MM.1S (cell line): Measurements from ENCODE around the gene ANKRD26.

Experiments
- EZH2 ChIP-seq: fragments of 300-600 bp; sonication (generic); optimal IDR thresholded peaks from 2 replicates; pipeline ENCODE3; 2017; ENCODE audit warnings: low read depth, mild to moderate bottlenecking, antibody characterized with exemption, low read length, mixed read lengths
- EZH2phosphoT487 ChIP-seq: fragments of 300-600 bp; sonication (generic); IDR thresholded peaks from 2 replicates; pipeline ENCODE4 v1.6.1; 2018; ENCODE audit warnings: antibody characterized with exemption, low read length
- TF ChIP-seq, protein P1 (sequence below): fragments of 300-600 bp; sonication (generic); IDR thresholded peaks from 2 replicates; pipeline ENCODE4 v1.5.1; 2016; ENCODE audit warnings: antibody characterized with exemption, low read length, mixed read lengths

DNA sequence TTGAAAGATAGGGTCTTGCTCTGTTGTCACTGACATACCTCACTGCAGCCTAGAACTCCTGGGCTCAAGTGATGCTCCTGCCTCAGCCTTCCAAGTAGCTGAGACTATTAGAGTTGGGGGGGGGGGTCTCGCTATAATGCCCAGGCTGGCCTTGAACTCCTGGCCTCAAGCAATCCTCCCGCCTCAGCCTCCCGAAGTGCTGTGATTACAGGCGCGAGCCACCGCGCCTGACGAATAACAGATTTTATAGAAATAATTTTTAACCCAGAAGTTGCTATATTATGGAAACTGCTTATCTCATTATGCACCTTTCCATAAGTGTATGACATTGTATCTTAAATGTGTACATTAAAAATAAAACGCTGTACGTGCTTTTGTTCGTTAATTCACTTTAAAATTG, 846 bp downstream of the ANKRD26 start:
- TF ChIP-seq, protein P1, sequence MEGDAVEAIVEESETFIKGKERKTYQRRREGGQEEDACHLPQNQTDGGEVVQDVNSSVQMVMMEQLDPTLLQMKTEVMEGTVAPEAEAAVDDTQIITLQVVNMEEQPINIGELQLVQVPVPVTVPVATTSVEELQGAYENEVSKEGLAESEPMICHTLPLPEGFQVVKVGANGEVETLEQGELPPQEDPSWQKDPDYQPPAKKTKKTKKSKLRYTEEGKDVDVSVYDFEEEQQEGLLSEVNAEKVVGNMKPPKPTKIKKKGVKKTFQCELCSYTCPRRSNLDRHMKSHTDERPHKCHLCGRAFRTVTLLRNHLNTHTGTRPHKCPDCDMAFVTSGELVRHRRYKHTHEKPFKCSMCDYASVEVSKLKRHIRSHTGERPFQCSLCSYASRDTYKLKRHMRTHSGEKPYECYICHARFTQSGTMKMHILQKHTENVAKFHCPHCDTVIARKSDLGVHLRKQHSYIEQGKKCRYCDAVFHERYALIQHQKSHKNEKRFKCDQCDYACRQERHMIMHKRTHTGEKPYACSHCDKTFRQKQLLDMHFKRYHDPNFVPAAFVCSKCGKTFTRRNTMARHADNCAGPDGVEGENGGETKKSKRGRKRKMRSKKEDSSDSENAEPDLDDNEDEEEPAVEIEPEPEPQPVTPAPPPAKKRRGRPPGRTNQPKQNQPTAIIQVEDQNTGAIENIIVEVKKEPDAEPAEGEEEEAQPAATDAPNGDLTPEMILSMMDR: no peak
- TF ChIP-seq EZH2: no peak
- no peak for TF ChIP-seq EZH2phosphoT487
